Fibroblast of skin of right biceps (primary cell): ENCODE measurements around the gene PRADC1.
A peak's percentile ranks its signal among the peaks of the same experiment; 100 is the strongest.
"Not testable (repeated sequence)": the region's sequence is repeated elsewhere in the genome, so short reads cannot be mapped to it uniquely, and the experiment has no call there.

ENCODE experiments used
- DNase-seq: peaks from one replicate; pipeline ENCODE4 v3.0.0-alpha.2; 2013

The PRADC1 gene

DNA sequence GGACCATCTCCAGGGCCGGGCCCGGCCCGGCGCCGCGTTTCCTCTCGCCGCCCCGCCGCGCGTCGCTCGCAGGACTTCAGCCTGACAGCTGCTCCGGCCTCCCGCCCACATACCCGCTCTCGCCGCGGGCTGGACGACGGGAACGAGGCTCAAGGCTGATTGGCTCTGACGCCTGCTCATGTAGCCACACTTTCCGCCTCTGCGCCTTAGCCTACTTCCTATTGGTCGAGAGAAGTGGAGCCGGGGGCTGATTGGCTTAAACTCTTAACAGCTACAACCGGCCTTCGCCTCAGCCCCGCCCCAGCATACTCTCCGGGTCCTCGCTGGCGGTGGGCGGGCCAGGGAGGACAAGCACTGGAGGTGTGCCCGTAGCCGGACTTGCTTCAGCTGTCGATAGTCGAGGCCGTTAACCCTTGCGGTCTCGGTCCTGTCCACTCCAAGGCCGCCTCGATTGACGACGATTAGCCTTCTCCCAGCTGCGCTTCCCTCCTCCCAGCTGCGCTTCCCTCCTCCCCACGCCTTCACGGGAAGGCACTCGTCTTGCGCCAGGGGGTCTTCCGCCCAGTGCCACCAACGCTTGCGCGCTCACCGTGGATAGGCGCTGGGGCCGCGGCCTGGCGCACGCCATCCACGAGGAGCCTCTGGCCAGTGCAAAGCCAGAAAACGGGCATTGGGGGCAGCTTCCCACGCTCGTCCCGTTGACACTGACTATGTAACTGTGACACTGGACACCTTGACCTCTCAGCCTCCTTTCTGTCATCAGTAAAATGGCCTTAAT lies at the start of gene PRADC1:
PRADC1 (minus strand) TSS at position 86 of the 778 bp plus-strand sequence; CDS start at position 7, 79 bp downstream.
- DNase-seq: peak; percentile 100

GRCh38 chr2:73281244-73281643 lies 48.2 kb upstream of the PRADC1 start:
- DNase-seq: no peak

DNA sequence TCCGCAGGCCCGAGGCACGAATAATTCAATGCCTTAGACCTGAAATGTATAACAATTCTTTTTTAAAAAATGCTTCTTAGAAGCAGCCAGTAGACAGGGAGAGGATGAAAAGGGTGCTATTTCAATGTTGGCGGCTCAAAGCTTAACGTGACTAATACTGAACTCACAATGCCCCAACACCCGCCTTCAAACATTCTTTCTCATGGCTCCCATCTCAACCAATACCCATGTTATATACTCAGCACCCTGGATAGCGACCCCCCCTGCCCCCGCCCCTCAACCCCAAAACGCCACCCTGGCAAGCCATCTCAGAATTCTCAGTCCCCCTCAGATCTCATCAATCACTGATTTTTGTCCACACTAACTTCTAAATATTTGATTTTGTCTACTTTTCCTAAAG lies 46.8 kb upstream of the PRADC1 start:
- DNase-seq: no peak

DNA sequence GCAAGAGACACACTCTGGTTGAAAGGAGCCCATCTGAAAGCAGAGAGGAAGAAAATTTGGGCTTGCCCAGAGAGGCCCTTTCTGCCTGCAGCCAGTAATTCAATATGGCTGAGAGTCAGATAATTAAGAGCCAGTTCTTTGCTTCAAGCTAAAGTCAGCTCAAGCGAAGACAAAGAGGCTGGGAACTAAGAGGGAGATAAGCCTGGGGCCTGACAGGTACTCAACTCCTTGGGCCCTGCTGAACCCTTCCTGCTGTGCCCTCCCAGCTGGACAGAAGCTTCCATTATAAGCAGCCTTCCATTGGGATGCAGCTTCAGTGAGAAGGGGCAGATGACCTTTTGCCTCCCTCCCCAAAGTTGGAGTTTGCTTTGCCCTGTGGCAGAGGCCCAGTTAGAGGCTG lies 39.2 kb upstream of the PRADC1 start:
- no peak for DNase-seq

GRCh38 chr2:73269686-73270465 lies 36.8 kb upstream of the PRADC1 start:
- DNase-seq: no peak

DNA sequence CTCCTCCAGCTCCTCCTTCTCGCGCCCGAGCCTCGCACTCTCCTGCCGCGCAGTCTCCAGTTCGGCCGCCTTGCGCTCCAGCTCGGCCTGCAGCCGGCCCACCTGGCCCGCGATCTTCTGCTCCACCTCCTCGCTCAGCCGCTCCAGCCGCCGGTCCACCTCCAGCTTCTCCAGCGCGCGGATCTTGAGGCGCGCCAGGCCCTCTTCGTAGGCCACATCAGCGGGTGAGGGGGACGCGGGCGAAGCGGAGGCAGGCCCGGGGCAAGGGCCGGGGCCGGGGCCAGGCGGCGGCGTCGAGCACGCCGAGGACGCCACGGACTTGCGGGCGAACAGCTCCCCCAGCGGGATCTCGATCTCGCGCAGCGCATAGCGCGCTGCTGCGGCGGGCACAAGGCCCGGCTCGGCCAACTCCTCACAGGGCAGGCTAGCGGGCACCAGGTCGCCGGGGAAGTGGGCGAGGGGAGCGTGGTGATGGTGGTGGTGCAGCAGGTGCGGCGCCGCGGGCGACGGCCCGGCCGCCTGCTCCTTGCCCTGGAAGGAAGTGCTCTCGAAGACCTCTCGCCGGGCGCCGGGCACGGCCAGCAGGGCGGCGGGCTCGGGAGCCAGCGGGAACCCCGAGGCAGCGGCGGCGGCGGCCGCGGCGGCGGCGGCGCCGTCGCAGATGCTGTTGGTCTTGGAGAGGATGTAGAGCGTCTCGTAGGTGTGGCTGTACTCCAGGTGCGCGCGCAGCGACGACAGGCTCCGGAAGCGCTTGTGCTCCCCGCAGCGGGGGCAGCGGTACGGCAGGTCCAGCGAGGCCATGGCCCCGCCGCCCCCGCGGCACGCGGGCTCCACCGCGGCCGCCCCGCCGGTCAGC lies 36.0 kb upstream of the PRADC1 start:
- peak; percentile 25 for DNase-seq

GRCh38 chr2:73268366-73268829 lies 35.4 kb upstream of the PRADC1 start:
- DNase-seq: no peak

DNA sequence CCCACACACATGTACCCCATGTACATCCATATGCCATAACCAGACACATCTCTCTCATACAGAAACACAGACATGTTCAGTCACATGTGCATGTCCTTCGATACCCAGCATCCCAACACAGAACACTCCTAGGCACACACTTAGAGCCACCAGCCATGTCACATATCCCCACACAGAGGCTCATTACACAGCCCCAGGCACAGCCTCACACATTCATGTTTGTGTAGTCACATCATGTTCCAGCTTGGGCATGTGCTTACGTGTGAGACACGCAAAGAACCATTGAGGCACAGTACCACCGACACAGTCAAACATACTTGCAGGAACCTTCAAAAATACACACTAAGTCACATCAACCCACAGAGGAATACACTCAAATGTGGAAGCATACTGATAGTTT lies 34.0 kb upstream of the PRADC1 start:
- DNase-seq: no peak

- DNase-seq: peak; percentile 12
These were observed 33.2 kb upstream of the PRADC1 start for GRCh38 chr2:73266061-73266901.

DNA sequence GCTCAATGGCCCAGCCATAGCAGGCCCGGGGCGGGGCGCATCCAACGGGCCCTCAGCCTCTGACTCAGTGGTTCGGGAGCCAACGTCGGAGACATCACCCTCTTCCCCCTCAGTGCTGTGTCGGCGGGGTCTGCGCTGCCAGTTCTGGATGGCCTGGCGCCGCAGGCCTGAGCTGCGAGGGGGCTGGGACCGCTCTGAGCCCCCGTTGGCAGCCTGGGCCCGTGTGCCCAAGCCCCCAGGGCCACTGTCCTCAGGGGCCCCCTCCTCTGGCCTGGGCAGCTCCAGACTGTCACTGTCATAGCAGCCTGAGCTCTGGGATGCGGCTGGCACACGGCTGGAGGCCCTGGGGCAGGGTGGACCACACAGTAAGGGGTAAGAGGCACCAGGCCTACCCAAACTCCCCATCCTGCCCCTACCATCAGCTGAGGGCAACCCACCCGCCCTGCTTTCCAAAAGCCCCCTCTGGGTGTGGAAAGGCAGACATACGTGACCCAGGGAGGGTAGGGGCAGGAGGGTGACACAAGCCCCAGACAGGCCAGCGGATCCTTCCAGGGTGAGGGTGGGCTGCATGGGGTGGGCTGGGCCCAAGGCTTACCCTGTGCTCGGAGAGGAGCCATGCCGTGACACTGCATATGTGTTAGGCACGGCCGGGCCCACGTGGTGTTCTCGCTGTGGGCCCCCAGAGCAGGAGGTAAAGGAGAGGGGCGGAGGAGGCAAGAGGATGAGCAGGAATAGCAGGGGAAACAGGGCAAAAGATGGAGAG lies 32.4 kb upstream of the PRADC1 start:
- DNase-seq: no peak

GRCh38 chr2:73264783-73265182 lies 31.7 kb upstream of the PRADC1 start:
- DNase-seq: no peak

- DNase-seq: no peak
These were observed 31.2 kb upstream of the PRADC1 start for GRCh38 chr2:73264332-73264606.

GRCh38 chr2:73263540-73264331 lies 30.7 kb upstream of the PRADC1 start:
- no peak for DNase-seq

GRCh38 chr2:73262691-73263429 lies 29.8 kb upstream of the PRADC1 start:
- not testable (repeated sequence) for DNase-seq

DNA sequence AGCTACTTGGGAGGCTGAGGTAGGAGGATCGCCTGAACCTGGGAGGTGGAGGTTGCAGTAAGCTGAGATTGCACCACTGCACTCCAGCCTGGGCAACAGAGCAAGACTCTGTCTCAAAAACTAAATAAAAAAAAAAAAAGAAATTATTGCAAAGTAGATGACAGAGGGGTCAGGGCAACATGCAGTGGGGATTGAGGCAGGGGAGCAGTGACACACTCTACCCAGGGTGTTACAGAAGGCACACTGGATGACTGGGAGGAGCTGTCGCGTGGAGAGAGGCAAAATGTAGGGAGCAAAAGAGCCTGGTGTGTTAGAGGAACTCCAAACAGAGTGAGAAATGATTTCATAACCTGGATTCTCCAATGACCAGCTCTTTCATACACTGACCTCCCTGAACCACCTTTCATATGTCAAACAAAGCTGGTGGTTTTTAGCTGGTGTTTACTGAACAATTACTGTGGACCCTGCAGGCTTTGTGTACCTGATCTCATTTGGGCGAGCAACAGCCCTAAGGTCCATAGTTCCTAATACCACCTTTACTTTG lies 29.1 kb upstream of the PRADC1 start:
- DNase-seq: no peak

DNA sequence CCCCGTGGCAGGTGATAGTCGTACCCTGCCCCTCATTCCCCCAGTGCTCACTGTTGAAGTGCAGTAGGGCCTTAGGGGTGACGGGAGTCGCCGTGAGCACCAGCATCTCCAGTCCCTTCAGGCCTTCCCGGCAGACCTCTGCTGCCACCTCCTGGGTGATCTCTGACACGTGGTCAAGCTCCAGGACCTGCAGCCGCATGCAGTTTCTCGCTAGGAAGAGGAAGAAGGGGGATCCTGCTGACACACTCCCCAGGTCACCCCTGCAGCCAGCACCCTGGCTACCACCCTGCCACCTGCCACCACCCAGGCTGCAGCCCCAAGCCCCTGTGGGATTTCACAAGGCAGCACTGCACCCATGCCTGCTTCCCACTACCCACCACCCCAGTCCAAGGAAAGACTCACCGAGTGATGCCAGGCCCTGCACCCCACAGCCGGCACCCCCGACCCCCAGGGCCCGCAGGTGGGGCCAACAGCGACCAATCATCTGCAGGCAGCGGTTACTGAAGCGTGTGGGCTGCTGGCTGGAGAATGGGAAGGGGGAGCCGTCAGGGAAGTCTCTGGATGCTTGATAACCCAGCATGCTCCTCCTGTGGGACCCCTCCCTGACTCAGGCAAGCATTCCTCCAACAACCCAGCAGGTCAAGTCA lies 27.4 kb upstream of the PRADC1 start:
- DNase-seq: peak; percentile 13

- DNase-seq: no peak
These were observed 26.8 kb upstream of the PRADC1 start for GRCh38 chr2:73259704-73260337.

DNA sequence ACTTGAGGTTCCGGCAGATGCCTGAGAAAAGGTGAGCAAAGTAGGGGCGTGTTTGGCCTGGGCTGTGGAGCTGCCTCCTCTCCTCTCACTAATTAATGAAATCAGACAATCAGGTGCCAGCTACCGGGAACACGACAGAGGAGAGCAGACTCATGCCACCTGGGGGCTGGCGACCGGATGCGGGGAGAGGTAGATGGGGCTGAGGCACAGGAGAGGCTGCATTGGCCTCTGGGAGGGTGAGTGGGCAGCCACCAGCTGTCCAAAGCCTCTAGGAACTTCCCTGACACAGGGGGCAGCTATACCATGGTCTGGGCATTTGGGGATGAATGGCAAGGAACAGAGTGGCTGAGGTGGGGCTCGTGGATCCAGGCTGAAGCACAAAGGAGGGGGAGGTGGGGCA lies 26.2 kb upstream of the PRADC1 start:
- DNase-seq: no peak

DNA sequence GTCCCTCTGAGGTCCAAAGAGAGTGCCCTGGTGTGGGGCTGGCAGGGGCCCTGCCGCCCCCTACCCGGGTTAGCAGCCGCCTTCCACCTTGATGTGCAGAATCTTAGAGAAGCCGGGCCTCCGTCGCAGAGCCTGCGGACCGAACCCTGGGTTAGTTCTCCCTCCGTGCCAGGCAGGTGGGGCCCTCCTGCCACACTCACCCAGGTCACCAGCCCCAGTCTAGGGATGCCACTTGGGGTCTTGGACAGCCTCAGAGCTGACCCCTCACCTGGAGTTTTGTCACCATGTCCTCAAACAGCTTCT lies 25.8 kb upstream of the PRADC1 start:
- DNase-seq: no peak
